Measurements from ENCODE around the gene PNPLA7.

- TF ChIP-seq CTCF (IDR thresholded peaks at IDR 0.05) (no peak), EP300 (IDR thresholded peaks at IDR 0.05; ENCODE audit: low read depth) (no peak), POLR2A (IDR thresholded peaks at IDR 0.05) (no peak), POLR2AphosphoS5 (IDR thresholded peaks at IDR 0.05) (no peak)
Measured at GRCh38 chr9:137519553-137519952, 30.6 kb downstream of the PNPLA7 start.

All from transverse colon (tissue), 4 donors.